ENCODE data around the gene OOSP3.
"Not testable (repeated sequence)": the region's sequence is repeated elsewhere in the genome, so short reads cannot be mapped to it uniquely, and the experiment has no call there.

OOSP3 gene

DNA sequence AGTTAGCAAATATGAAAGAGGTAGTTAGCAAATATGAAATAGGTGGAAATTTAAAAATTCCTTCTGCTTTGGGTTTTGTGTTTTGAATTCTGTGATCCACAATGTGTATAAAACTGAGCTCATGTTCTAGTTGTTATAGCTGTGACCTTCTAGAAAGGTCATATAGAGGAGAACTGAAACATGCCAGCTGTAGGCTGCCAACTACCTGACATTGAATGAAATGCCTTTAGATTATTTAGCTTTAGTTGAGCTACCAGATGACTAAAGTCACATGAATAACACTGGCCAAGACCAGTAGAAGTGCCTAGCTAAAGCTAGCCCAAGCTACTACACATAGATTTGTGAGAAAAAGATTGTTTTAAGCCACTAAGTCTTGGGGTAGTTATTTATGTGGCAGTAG, 6.5 kb upstream of the OOSP3 start:
- no peaks in the 10 kb centered on the region for H3K4me1 ChIP-seq (ENCODE audit: control insufficient read depth in 2 of 2, insufficient read depth in 2 of 2, low read length in 2 of 2)
- H3K27ac ChIP-seq (ENCODE audit: low read depth in 2 of 2, low read length in 2 of 2), result no peak overlapping the region
- no peaks in the 10 kb centered on the region for H3K27me3 ChIP-seq (ENCODE audit: control insufficient read depth in 2 of 2, insufficient read depth in 2 of 2, low read length in 2 of 2)
- no peak overlapping the region for H3K9ac ChIP-seq (ENCODE audit: low read depth in 1 of 2, low read length in 2 of 2)
- no peak overlapping the region for H3K4me3 ChIP-seq (ENCODE audit: low read length in 2 of 2)
- H3K36me3 ChIP-seq (ENCODE audit: control insufficient read depth in 2 of 2, insufficient read depth in 2 of 2, low read length in 2 of 2), result no peaks in the 10 kb centered on the region
- H3K9me3 ChIP-seq (ENCODE audit: control insufficient read depth in 2 of 2, low read length in 2 of 2), result no peaks in the 10 kb centered on the region

DNA sequence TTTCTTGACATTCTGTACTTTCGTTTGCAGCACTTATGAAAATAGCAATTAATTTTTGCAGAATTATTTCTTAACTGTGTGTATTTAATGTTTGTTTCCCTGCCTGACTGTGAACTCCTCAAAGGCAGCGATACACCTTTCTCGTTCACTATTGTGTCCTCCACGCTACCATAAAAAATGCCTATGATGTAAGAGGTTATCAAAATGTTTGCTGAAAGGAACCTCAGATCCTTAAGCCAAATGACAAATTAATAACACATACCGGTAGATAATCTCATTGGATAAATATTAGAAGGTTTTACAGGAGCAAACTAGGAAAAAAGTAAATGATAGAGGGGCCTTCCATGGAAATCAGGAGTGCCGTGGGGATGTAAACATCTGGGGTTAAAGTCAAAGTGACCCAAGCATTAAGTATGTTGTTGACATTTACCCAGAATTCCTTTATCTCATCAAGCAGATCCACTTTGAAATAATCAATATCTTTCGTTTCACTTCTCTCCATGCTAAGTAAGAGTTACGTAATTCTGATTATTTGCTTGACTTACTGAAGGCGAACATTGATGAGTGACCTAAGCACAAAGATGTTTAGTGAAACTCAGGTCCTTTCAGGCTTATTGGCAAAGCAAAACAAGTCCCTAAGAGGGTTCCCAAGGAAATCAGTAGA, 2.6 kb upstream of the OOSP3 start:
- no peak overlapping the region for H3K4me3 ChIP-seq (ENCODE audit: low read length in 2 of 2)
- H3K4me1 ChIP-seq (ENCODE audit: control insufficient read depth in 2 of 2, insufficient read depth in 2 of 2, low read length in 2 of 2), result peaks cover 0 to 3% of the 10 kb centered on the region in 2 donors
- H3K36me3 ChIP-seq (ENCODE audit: control insufficient read depth in 2 of 2, insufficient read depth in 2 of 2, low read length in 2 of 2), result no peaks in the 10 kb centered on the region
- H3K9ac ChIP-seq (ENCODE audit: low read depth in 1 of 2, low read length in 2 of 2), result no peak overlapping the region
- no peaks in the 10 kb centered on the region for H3K27me3 ChIP-seq (ENCODE audit: control insufficient read depth in 2 of 2, insufficient read depth in 2 of 2, low read length in 2 of 2)
- H3K27ac ChIP-seq (ENCODE audit: low read depth in 2 of 2, low read length in 2 of 2), result no peak overlapping the region
- no peaks in the 10 kb centered on the region for H3K9me3 ChIP-seq (ENCODE audit: control insufficient read depth in 2 of 2, low read length in 2 of 2)

DNA sequence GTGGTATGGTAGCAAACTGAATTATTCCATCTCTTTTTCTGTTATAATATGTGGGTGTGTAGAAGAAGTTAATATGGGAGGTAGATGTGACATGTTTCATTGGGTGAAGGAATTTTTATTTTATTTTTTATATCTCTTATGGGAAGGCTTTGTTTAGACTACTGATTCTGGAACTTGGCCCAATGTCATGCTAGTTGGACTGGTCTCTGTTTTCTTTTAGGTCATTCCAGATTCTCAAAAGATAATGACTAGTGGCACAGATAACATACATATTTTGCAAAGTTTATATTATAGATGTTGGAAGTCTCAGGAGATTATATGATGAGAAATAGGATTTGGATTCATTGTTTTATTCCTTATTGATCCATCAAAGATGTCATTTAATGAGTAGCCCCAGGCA, 1.3 kb upstream of the OOSP3 start:
- no peaks in the 10 kb centered on the region for H3K9me3 ChIP-seq (ENCODE audit: control insufficient read depth in 2 of 2, low read length in 2 of 2)
- no peak overlapping the region for H3K9ac ChIP-seq (ENCODE audit: low read depth in 1 of 2, low read length in 2 of 2)
- H3K27ac ChIP-seq (ENCODE audit: low read depth in 2 of 2, low read length in 2 of 2), result no peak overlapping the region
- peaks cover 0 to 3% of the 10 kb centered on the region in 2 donors for H3K4me1 ChIP-seq (ENCODE audit: control insufficient read depth in 2 of 2, insufficient read depth in 2 of 2, low read length in 2 of 2)
- no peaks in the 10 kb centered on the region for H3K27me3 ChIP-seq (ENCODE audit: control insufficient read depth in 2 of 2, insufficient read depth in 2 of 2, low read length in 2 of 2)
- H3K36me3 ChIP-seq (ENCODE audit: control insufficient read depth in 2 of 2, insufficient read depth in 2 of 2, low read length in 2 of 2), result no peaks in the 10 kb centered on the region
- no peak overlapping the region for H3K4me3 ChIP-seq (ENCODE audit: low read length in 2 of 2)

DNA sequence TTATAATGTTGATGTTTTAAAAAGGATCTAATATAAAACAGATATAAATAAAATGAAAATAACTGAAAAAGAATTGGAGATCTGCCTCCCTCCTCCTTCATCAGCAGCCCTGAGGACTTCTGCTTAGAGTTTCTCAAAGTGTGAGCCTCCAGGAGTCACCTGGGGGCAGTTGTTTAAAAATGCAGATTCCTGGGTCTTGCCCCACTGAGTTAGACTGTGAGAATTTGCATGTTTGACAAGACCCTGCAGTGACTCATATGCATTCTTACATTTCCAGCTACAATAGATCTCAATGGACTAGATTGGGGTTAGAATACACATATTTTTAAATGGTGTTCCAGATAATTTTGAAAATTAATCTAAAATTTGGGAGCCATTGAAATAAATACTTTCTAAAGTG, 798 bp upstream of the OOSP3 start:
- Histone ChIP-seq H3K27me3 (ENCODE audit: control insufficient read depth in 2 of 2, insufficient read depth in 2 of 2, low read length in 2 of 2) (no peaks in the 10 kb centered on the region), H3K36me3 (ENCODE audit: control insufficient read depth in 2 of 2, insufficient read depth in 2 of 2, low read length in 2 of 2) (no peaks in the 10 kb centered on the region), H3K9ac (ENCODE audit: low read depth in 1 of 2, low read length in 2 of 2) (no peak overlapping the region), H3K4me1 (ENCODE audit: control insufficient read depth in 2 of 2, insufficient read depth in 2 of 2, low read length in 2 of 2) (peaks cover 0 to 3% of the 10 kb centered on the region in 2 donors), H3K27ac (ENCODE audit: low read depth in 2 of 2, low read length in 2 of 2) (no peak overlapping the region), H3K4me3 (ENCODE audit: low read length in 2 of 2) (no peak overlapping the region), H3K9me3 (ENCODE audit: control insufficient read depth in 2 of 2, low read length in 2 of 2) (no peaks in the 10 kb centered on the region)

DNA sequence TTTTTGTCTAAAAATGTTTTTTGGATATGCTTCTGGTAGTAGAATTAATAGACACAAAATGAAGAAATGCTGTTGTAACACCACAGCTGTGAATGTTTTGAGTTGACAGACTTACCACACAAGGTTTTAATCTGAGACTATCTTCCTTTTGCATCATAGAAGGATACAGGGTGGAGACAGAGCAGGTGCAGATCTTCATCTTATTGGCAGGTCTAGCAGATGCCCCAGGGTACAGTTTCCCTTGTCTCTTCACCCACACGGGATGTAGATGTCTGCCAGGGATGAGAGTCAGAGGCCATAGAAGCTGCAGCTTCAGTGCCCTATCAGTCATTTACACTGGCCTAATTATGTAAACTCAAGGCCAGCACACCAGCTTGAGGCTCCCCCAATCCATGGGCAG, 985 bp downstream of the OOSP3 start:
- H3K4me1 ChIP-seq (ENCODE audit: control insufficient read depth in 2 of 2, insufficient read depth in 2 of 2, low read length in 2 of 2), result peaks cover 0 to 3% of the 10 kb centered on the region in 2 donors
- no peaks in the 10 kb centered on the region for H3K27me3 ChIP-seq (ENCODE audit: control insufficient read depth in 2 of 2, insufficient read depth in 2 of 2, low read length in 2 of 2)
- H3K4me3 ChIP-seq (ENCODE audit: low read length in 2 of 2), result no peak overlapping the region
- no peak overlapping the region for H3K9ac ChIP-seq (ENCODE audit: low read depth in 1 of 2, low read length in 2 of 2)
- H3K27ac ChIP-seq (ENCODE audit: low read depth in 2 of 2, low read length in 2 of 2), result no peak overlapping the region
- H3K36me3 ChIP-seq (ENCODE audit: control insufficient read depth in 2 of 2, insufficient read depth in 2 of 2, low read length in 2 of 2), result no peaks in the 10 kb centered on the region
- no peaks in the 10 kb centered on the region for H3K9me3 ChIP-seq (ENCODE audit: control insufficient read depth in 2 of 2, low read length in 2 of 2)

DNA sequence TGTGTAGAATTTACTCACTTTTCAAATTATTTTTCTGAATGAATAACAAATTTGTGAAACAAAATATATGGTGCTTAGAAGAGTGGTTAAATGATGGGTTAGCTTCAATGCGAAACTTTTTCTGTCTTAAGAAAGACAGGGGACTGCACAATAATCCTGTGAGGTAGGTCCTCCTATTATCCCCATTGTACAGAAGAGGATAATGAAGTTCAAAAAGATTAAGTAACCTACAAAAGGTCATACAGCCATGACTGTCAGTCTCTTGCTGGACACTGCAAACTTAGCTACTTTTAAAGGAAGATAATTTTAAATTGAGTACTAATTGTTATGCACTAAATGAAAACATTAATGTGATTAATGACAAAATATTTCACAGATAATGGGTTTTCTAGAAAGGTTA, 5.0 kb downstream of the OOSP3 start:
- no peak overlapping the region for H3K4me3 ChIP-seq (ENCODE audit: low read length in 2 of 2)
- H3K4me1 ChIP-seq (ENCODE audit: control insufficient read depth in 2 of 2, insufficient read depth in 2 of 2, low read length in 2 of 2), result peaks cover 0 to 3% of the 10 kb centered on the region in 2 donors
- H3K9me3 ChIP-seq (ENCODE audit: control insufficient read depth in 2 of 2, low read length in 2 of 2), result no peaks in the 10 kb centered on the region
- no peaks in the 10 kb centered on the region for H3K36me3 ChIP-seq (ENCODE audit: control insufficient read depth in 2 of 2, insufficient read depth in 2 of 2, low read length in 2 of 2)
- H3K9ac ChIP-seq (ENCODE audit: low read depth in 1 of 2, low read length in 2 of 2), result no peak overlapping the region
- H3K27ac ChIP-seq (ENCODE audit: low read depth in 2 of 2, low read length in 2 of 2), result no peak overlapping the region
- H3K27me3 ChIP-seq (ENCODE audit: control insufficient read depth in 2 of 2, insufficient read depth in 2 of 2, low read length in 2 of 2), result no peaks in the 10 kb centered on the region

DNA sequence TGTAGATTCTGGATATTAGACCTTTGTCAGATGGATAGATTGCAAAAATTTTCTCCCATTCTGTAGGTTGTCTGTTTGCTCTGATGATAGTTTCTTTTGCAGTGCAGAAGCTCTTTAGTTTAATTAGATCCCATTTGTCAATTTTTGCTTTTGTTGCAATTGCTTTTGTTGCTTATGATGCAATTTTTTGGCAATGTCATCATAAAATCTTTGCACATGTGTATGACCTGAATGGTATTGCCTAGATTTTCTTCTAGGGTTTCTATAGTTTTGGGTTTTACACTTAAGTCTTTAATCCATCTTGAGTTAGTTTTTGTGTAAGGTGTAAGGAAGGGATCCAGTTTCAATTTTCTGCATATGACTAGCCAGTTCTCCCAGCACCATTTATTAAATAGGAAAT, 8.6 kb downstream of the OOSP3 start:
- H3K9me3 ChIP-seq (ENCODE audit: control insufficient read depth in 2 of 2, low read length in 2 of 2); H3K4me3 ChIP-seq (ENCODE audit: low read length in 2 of 2); H3K27me3 ChIP-seq (ENCODE audit: control insufficient read depth in 2 of 2, insufficient read depth in 2 of 2, low read length in 2 of 2); H3K4me1 ChIP-seq (ENCODE audit: control insufficient read depth in 2 of 2, insufficient read depth in 2 of 2, low read length in 2 of 2); H3K9ac ChIP-seq (ENCODE audit: low read depth in 1 of 2, low read length in 2 of 2); H3K27ac ChIP-seq (ENCODE audit: low read depth in 2 of 2, low read length in 2 of 2); H3K36me3 ChIP-seq (ENCODE audit: control insufficient read depth in 2 of 2, insufficient read depth in 2 of 2, low read length in 2 of 2): not testable (repeated sequence)

DNA sequence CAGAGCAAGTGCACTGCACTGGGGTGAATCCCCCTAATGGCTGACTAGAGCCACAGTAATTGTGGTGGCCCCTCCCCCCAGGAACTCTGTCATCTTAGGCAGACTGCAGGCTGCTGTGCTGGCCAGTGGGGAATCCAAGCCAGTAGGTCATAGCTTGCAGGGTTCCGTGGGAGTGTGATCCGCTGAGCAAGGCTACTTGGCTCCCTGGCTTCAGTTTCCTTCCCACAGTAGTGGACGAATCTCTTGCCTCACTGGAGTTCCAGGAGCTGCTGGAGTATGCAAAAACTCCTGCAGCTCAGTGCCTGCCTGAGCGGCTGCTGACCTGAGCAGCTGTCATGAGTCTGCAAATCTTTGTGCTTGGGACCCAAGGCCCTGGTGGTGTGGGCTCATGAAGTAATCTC, 13.2 kb downstream of the OOSP3 start:
- H3K9ac ChIP-seq (ENCODE audit: low read depth in 1 of 2, low read length in 2 of 2), result no peak overlapping the region
- no peaks in the 10 kb centered on the region for H3K9me3 ChIP-seq (ENCODE audit: control insufficient read depth in 2 of 2, low read length in 2 of 2)
- H3K27me3 ChIP-seq (ENCODE audit: control insufficient read depth in 2 of 2, insufficient read depth in 2 of 2, low read length in 2 of 2), result no peaks in the 10 kb centered on the region
- H3K4me1 ChIP-seq (ENCODE audit: control insufficient read depth in 2 of 2, insufficient read depth in 2 of 2, low read length in 2 of 2), result no peaks in the 10 kb centered on the region
- no peak overlapping the region for H3K27ac ChIP-seq (ENCODE audit: low read depth in 2 of 2, low read length in 2 of 2)
- no peaks in the 10 kb centered on the region for H3K36me3 ChIP-seq (ENCODE audit: control insufficient read depth in 2 of 2, insufficient read depth in 2 of 2, low read length in 2 of 2)
- no peak overlapping the region for H3K4me3 ChIP-seq (ENCODE audit: low read length in 2 of 2)

DNA sequence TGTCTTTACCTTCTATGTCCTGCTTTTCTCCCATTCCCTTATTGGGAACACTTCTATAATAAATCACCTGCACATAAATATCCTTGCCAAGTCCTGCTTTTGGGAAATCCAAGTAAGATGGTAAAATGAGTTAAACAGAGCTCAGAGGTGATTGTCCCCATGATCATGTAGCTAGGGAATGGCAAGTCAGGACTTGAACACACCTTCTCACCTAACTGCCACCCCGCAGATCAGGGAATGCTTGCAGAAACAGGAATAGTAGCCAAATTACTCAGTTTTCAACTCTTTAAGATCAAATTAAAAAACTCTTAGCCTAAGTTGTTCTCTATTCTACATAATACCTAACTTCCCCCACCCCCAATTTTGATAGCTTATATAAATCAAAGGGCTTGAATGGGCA, 16.0 kb downstream of the OOSP3 start:
- Histone ChIP-seq H3K27ac (ENCODE audit: low read depth in 2 of 2, low read length in 2 of 2) (no peak overlapping the region), H3K4me1 (ENCODE audit: control insufficient read depth in 2 of 2, insufficient read depth in 2 of 2, low read length in 2 of 2) (no peaks in the 10 kb centered on the region), H3K9ac (ENCODE audit: low read depth in 1 of 2, low read length in 2 of 2) (no peak overlapping the region), H3K4me3 (ENCODE audit: low read length in 2 of 2) (no peak overlapping the region), H3K27me3 (ENCODE audit: control insufficient read depth in 2 of 2, insufficient read depth in 2 of 2, low read length in 2 of 2) (no peaks in the 10 kb centered on the region), H3K9me3 (ENCODE audit: control insufficient read depth in 2 of 2, low read length in 2 of 2) (no peaks in the 10 kb centered on the region), H3K36me3 (ENCODE audit: control insufficient read depth in 2 of 2, insufficient read depth in 2 of 2, low read length in 2 of 2) (no peaks in the 10 kb centered on the region)

DNA sequence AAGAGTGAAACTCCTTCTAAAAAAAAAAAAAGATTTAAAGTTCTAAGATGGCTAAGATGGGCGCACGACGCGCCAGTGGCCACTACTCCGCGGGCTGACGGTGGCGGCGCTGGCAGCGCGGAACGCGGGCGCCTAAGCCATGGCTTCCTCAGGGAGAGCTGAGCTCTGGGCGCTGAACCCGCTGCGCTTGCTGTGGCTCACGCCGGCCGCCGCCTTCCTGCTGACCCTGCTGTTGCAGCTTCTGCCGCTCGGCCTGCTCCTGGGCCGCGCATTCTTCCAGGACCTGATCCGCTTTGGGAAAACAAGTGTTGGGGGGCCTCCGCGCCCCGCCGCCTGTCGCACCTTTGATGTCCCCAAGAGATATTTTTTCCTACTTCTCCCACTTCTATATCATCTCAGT, 19.5 kb downstream of the OOSP3 start:
- no peak overlapping the region for H3K4me3 ChIP-seq (ENCODE audit: low read length in 2 of 2)
- H3K36me3 ChIP-seq (ENCODE audit: control insufficient read depth in 2 of 2, insufficient read depth in 2 of 2, low read length in 2 of 2), result no peaks in the 10 kb centered on the region
- no peaks in the 10 kb centered on the region for H3K27me3 ChIP-seq (ENCODE audit: control insufficient read depth in 2 of 2, insufficient read depth in 2 of 2, low read length in 2 of 2)
- H3K9me3 ChIP-seq (ENCODE audit: control insufficient read depth in 2 of 2, low read length in 2 of 2), result no peaks in the 10 kb centered on the region
- no peak overlapping the region for H3K27ac ChIP-seq (ENCODE audit: low read depth in 2 of 2, low read length in 2 of 2)
- H3K4me1 ChIP-seq (ENCODE audit: control insufficient read depth in 2 of 2, insufficient read depth in 2 of 2, low read length in 2 of 2), result peaks cover 0 to 3% of the 10 kb centered on the region in 2 donors
- H3K9ac ChIP-seq (ENCODE audit: low read depth in 1 of 2, low read length in 2 of 2), result no peak overlapping the region

DNA sequence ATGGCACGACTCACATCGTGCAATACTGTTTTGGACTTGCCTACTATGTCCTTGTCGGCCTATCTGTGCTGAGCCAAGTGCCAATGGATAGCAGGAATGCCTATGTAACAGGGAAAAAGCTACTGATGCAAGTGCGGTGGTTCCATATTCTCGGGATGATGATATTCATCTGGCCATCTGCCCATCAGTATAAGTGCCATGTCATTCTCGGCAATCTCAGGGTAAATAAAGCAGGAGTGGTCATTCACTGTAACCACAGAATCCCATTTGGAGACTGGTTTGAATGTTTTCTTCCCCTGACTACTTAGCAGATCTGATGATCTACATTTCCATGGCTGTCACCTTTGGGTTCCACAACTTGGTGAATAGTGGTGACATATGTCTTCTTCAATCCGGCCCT, 20.1 kb downstream of the OOSP3 start:
- H3K9ac ChIP-seq (ENCODE audit: low read depth in 1 of 2, low read length in 2 of 2), result no peak overlapping the region

More for the DNA sequence above, 20.1 kb downstream of the OOSP3 start:
- Histone ChIP-seq H3K36me3 (ENCODE audit: control insufficient read depth in 2 of 2, insufficient read depth in 2 of 2, low read length in 2 of 2) (no peaks in the 10 kb centered on the region), H3K4me1 (ENCODE audit: control insufficient read depth in 2 of 2, insufficient read depth in 2 of 2, low read length in 2 of 2) (peaks cover 0 to 3% of the 10 kb centered on the region in 2 donors), H3K4me3 (ENCODE audit: low read length in 2 of 2) (no peak overlapping the region), H3K9me3 (ENCODE audit: control insufficient read depth in 2 of 2, low read length in 2 of 2) (no peaks in the 10 kb centered on the region), H3K27me3 (ENCODE audit: control insufficient read depth in 2 of 2, insufficient read depth in 2 of 2, low read length in 2 of 2) (no peaks in the 10 kb centered on the region), H3K27ac (ENCODE audit: low read depth in 2 of 2, low read length in 2 of 2) (no peak overlapping the region)

Measured in mucosa of rectum (tissue), 2 donors.